ENCODE results near the gene IGFLR1. TPM values are rescaled to one million over a fixed set of nuclear protein-coding genes. Genes with fewer than 3 reads are reported as not detected.

The IGFLR1 gene
- total and polyA plus RNA-seq, 10 donors, result 16.5 to 64.7 (median 46.4) TPM

GRCh38 chr19:35712567-35713505 is 29.4 kb downstream of the IGFLR1 start:
- H3K4me1 ChIP-seq, result peaks cover 17 to 72% (median 56%) of the 10 kb centered on the region in 6 donors
- intact Hi-C loops (cut with DNase I; ENCODE audit: low total_unique reads), result loop anchor here (10.0 kb wide), 1 partner anchor 158 kb away; no protein-coding TSS in a partner anchor
- TF ChIP-seq POLR2A (IDR thresholded peaks at IDR 0.05), result no peak
- peak in 1 of 3 donors; percentile 54 for TF ChIP-seq POLR2AphosphoS5 (IDR thresholded peaks at IDR 0.05)
- no peak for TF ChIP-seq CTCF (IDR thresholded peaks at IDR 0.05 in 8 of 11, conservative IDR thresholded peaks at IDR 0.05 in 3 of 11)
- H3K36me3 ChIP-seq, result no peaks in the 10 kb centered on the region
- H3K27ac ChIP-seq, result peak overlapping the region in 6 of 8 donors; percentile 21 to 97 (median 72)
- H3K27me3 ChIP-seq (replicated peaks in 1 of 7), result no peaks in the 10 kb centered on the region
- no peaks in the 10 kb centered on the region for H3K9me3 ChIP-seq
- no peak for DNase-seq
- 52 to 69% (median 65%) methylated on average over 10 to 11 of the region's 11 CpGs for WGBS, 5 donors
- H3K4me3 ChIP-seq, result peak overlapping the region in 3 of 8 donors; percentile 21 to 87 (median 31)

GRCh38 chr19:35710784-35711723 is 31.2 kb downstream of the IGFLR1 start:
- no peak for DNase-seq
- H3K4me3 ChIP-seq, result peak overlapping the region in 1 of 8 donors; percentile 17
- H3K9me3 ChIP-seq, result no peaks in the 10 kb centered on the region
- intact Hi-C loops (cut with DNase I; ENCODE audit: low total_unique reads), result loop anchor here (10.0 kb wide), 1 partner anchor 156 kb away; no protein-coding TSS in a partner anchor
- peak overlapping the region in 5 of 8 donors; percentile 7 to 97 (median 80) for H3K27ac ChIP-seq
- peaks cover 13 to 61% (median 51%) of the 10 kb centered on the region in 6 donors for H3K4me1 ChIP-seq
- WGBS, 5 donors, result 45 to 67% (median 64%) methylated on average over 13 of the region's 13 CpGs
- no peaks in the 10 kb centered on the region for H3K27me3 ChIP-seq (replicated peaks in 1 of 7)
- no peak for TF ChIP-seq CTCF (IDR thresholded peaks at IDR 0.05 in 8 of 11, conservative IDR thresholded peaks at IDR 0.05 in 3 of 11)
- TF ChIP-seq POLR2AphosphoS5 (IDR thresholded peaks at IDR 0.05), result no peak
- TF ChIP-seq POLR2A (IDR thresholded peaks at IDR 0.05), result no peak
- no peaks in the 10 kb centered on the region for H3K36me3 ChIP-seq

- Histone ChIP-seq H3K4me1 (peaks cover 0 to 34% (median 28%) of the 10 kb centered on the region in 6 donors), H3K27me3 (replicated peaks in 1 of 7) (peaks cover 0 to 21% (median 0%) of the 10 kb centered on the region in 7 donors), H3K9me3 (no peaks in the 10 kb centered on the region), H3K27ac (no peak overlapping the region), H3K4me3 (no peak overlapping the region), H3K36me3 (no peaks in the 10 kb centered on the region)
- DNase-seq, result no peak
- intact Hi-C loops (cut with DNase I; ENCODE audit: low total_unique reads), result no loop called here
- WGBS, 5 donors, result 80 to 100% (median 97%) methylated on average over 1 of the region's 1 CpG
- no peak for TF ChIP-seq POLR2AphosphoS5 (IDR thresholded peaks at IDR 0.05)
- no peak for TF ChIP-seq POLR2A (IDR thresholded peaks at IDR 0.05)
- TF ChIP-seq CTCF (IDR thresholded peaks at IDR 0.05 in 8 of 11, conservative IDR thresholded peaks at IDR 0.05 in 3 of 11), result no peak
These were observed 33.9 kb downstream of the IGFLR1 start for GRCh38 chr19:35708391-35708790.
